ENCODE measurements around the gene CHRD. TPM values are rescaled to one million over a fixed set of nuclear protein-coding genes. Genes with fewer than 3 reads are reported as not detected.

The CHRD gene
- total and polyA plus RNA-seq, 9 of the 15 experiments (the other 6 are each of a cell fraction or from before 2014, with no cell fraction given) = 0.11 to 1.3 (median 0.59) TPM; not detected in 3

GRCh38 chr3:184362668-184363546, 16.9 kb upstream of the CHRD start (continued):
- TF ChIP-seq ZNF609 (CRISPR knock-in tag; IDR thresholded peaks at IDR 0.05; ENCODE audit: borderline replicate concordance) (no peak), PATZ1 (CRISPR knock-in tag; IDR thresholded peaks at IDR 0.05; ENCODE audit: borderline replicate concordance) (no peak), MGA (IDR thresholded peaks at IDR 0.05) (peak; percentile 90), HMG20A (CRISPR knock-in tag; conservative IDR thresholded peaks at IDR 0.05) (no peak), PML (IDR thresholded peaks at IDR 0.05; ENCODE audit: low read length) (peak; percentile 82), SMARCE1 (IDR thresholded peaks at IDR 0.05) (peak; percentile 69; the same call in 1 of the 2 replicates), TAF7 (tag; IDR thresholded peaks at IDR 0.05) (no peak)

All from K562 (cell line).